GM12878 (cell line): ENCODE measurements around the gene TMEM52. TPM values are rescaled to one million over a fixed set of nuclear protein-coding genes. Genes with fewer than 3 reads are reported as not detected.

Source experiments
- ATAC-seq: fragments of 200-7000 bp; cut with Tn5 transposase; 3 replicates; pipeline ENCODE4 v1.9.1; 2020; ENCODE audit warnings: mild to moderate bottlenecking, moderate library complexity
- BruUV-seq: library from RNA; stranded (reverse); fragments of 400-500 nt; replicated peaks from 2 replicates; lab custom pipeline; 2021; lab: Mats Ljungman, UMichigan
- CTCF ChIA-PET: fragments of 300-600 bp; sonication (Branson Sonifier 250); formaldehyde crosslinking; extraction: SDS; loops from one replicate; lab custom pipeline; 2021; ENCODE audit warnings: inconsistent platforms; lab: Yijun Ruan, JAX
- POLR2A ChIA-PET: fragments of 350-600 bp; formaldehyde crosslinking; extraction: SDS; loops from one replicate; lab custom pipeline; 2021; ENCODE audit warnings: inconsistent platforms; lab: Charles Lee
- RAD21 ChIA-PET: fragments of 300-600 bp; sonication (Branson Sonifier 250); formaldehyde crosslinking; loops from one replicate; lab custom pipeline; 2023; ENCODE audit warnings: antibody characterized with exemption; ENCODE audit not compliant: unreplicated experiment; lab: Charles Lee
- SMC1A ChIA-PET: fragments of 300-600 bp; sonication (Branson Sonifier 250); formaldehyde crosslinking; loops from one replicate; lab custom pipeline; 2023; ENCODE audit not compliant: unreplicated experiment, uncharacterized antibody; lab: Charles Lee
- DNase-seq: peaks from one replicate; pipeline ENCODE4 v3.0.0-alpha.2; 2011; ENCODE audit warnings: low read depth, low spot score
- FAIRE-seq: peaks from 3 replicates; lab custom pipeline; 2011; peaks lifted over from hg19 to GRCh38; lab: Jason Lieb, UNC
- H2AFZ ChIP-seq: 2 replicates; pipeline ENCODE4 v1.6.0; 2011; ENCODE audit warnings: low read depth, low read length, control low read depth; ENCODE audit not compliant: control insufficient read depth
- H3K27ac ChIP-seq: 2 replicates; pipeline ENCODE4 v1.5.1; 2011; ENCODE audit warnings: control low read depth; ENCODE audit not compliant: control insufficient read depth, insufficient read depth
- H3K27me3 ChIP-seq, 2 experiments: replicated peaks in 1 of 2; 2 replicates each; pipeline versions ENCODE4 v1.6.0 to v1.6.1; 2011; ENCODE audit warnings: low read length in 1 of 2; ENCODE audit not compliant: control insufficient read depth in 2 of 2, insufficient read depth in 2 of 2
- H3K36me3 ChIP-seq, 2 experiments: 2 replicates each; pipeline ENCODE4 v1.5.1; 2011; ENCODE audit warnings: low read length in 1 of 2; ENCODE audit not compliant: control insufficient read depth in 2 of 2, insufficient read depth in 2 of 2
- H3K4me1 ChIP-seq: 2 replicates; pipeline ENCODE4 v1.6.1; 2011; ENCODE audit warnings: mild to moderate bottlenecking, low read length, moderate library complexity, mixed read lengths; ENCODE audit not compliant: control insufficient read depth, insufficient read depth
- H3K4me2 ChIP-seq: 2 replicates; pipeline ENCODE4 v1.6.0; 2011; ENCODE audit warnings: control low read depth; ENCODE audit not compliant: control insufficient read depth, insufficient read depth
- H3K4me3 ChIP-seq: fragments of 200-600 bp; sonication (generic); 2 replicates; pipeline ENCODE4 v1.5.1; 2016
- H3K79me2 ChIP-seq: 2 replicates; pipeline ENCODE4 v1.6.0; 2011; ENCODE audit warnings: low read length; ENCODE audit not compliant: control insufficient read depth, insufficient read depth
- H3K9ac ChIP-seq: 2 replicates; pipeline ENCODE4 v1.8.0; 2011; ENCODE audit warnings: low read length, control low read depth, mixed read lengths; ENCODE audit not compliant: control insufficient read depth, insufficient read depth
- H3K9me3 ChIP-seq: replicated peaks from 3 replicates; pipeline ENCODE4 v1.5.1; 2011; ENCODE audit warnings: mild to moderate bottlenecking, low read length; ENCODE audit not compliant: control insufficient read depth, insufficient read depth
- H4K20me1 ChIP-seq: 2 replicates; pipeline ENCODE4 v1.6.0; 2011; ENCODE audit not compliant: control insufficient read depth, insufficient read depth
- ATF3 ChIP-seq: IDR thresholded peaks from 2 replicates; pipeline ENCODE4 v1.6.1; 2011; ENCODE audit warnings: low read depth, mild to moderate bottlenecking, low read length, moderate library complexity, borderline replicate concordance; ENCODE audit errors: extremely low read depth
- BACH1 ChIP-seq: fragments of 450-650 bp; IDR thresholded peaks from 2 replicates; pipeline ENCODE4 v1.6.1; 2017; ENCODE audit warnings: mild to moderate bottlenecking, borderline replicate concordance
- CHD4 ChIP-seq: fragments of 200-600 bp; sonication (generic); IDR thresholded peaks from 2 replicates; pipeline ENCODE4 v1.6.1; 2016; ENCODE audit warnings: mild to moderate bottlenecking
- HDAC2 ChIP-seq: fragments of 200-600 bp; sonication (generic); IDR thresholded peaks from 2 replicates; pipeline ENCODE4 v1.6.1; 2017
- MAX ChIP-seq: IDR thresholded peaks from 2 replicates; pipeline ENCODE4 v1.6.1; 2012; ENCODE audit warnings: low read depth, low read length, improper control_type of control experiment
- SKIL ChIP-seq: fragments of 450-650 bp; IDR thresholded peaks from 2 replicates; pipeline ENCODE4 v1.6.1; 2017; ENCODE audit warnings: mild to moderate bottlenecking, low read depth, inconsistent platforms; ENCODE audit not compliant: poor library complexity, severe bottlenecking
- SUZ12 ChIP-seq: fragments of 200-600 bp; sonication (generic); IDR thresholded peaks from one replicate; pipeline ENCODE4 v1.6.1; 2018; ENCODE audit warnings: antibody characterized with exemption, mild to moderate bottlenecking; ENCODE audit not compliant: unreplicated experiment
- ZNF217 ChIP-seq: fragments of 450-650 bp; IDR thresholded peaks from 2 replicates; pipeline ENCODE4 v1.6.1; 2017; ENCODE audit warnings: antibody characterized with exemption, mild to moderate bottlenecking
- ZNF622 ChIP-seq: fragments of 450-650 bp; IDR thresholded peaks from 2 replicates; pipeline ENCODE4 v1.6.1; 2017; ENCODE audit warnings: mild to moderate bottlenecking, inconsistent platforms
- ZSCAN29 ChIP-seq: fragments of 450-650 bp; IDR thresholded peaks from 2 replicates; pipeline ENCODE4 v1.6.1; 2017; ENCODE audit warnings: mild to moderate bottlenecking, moderate library complexity
- WGBS: methylation state at CpG from one replicate; pipeline ENCODE4 v1.1.6; 2016; ENCODE audit warnings: low lambda C conversion rate; ENCODE audit not compliant: insufficient replicate concordance, insufficient coverage; ENCODE audit errors: missing lambda C conversion rate; 5-methylcytosine and 5-hydroxymethylcytosine counted together
- in situ Hi-C: fragments of 300-500 bp; cut with MboI; formaldehyde crosslinking; loops from 9 replicates; pipeline ENCODE4 v1.14.3; 2018; ENCODE audit warnings: mixed read lengths
- intact Hi-C: fragments of 100-400 bp; cut with micrococcal nuclease; formaldehyde crosslinking; loops from one replicate; pipeline ENCODE4 v1.14.2; 2022; ENCODE audit not compliant: unreplicated experiment
- polyA plus RNA-seq, 11 experiments: library from polyadenylated mRNA; depleted of rRNA in 4 of 11; unstranded in 6 of 11; stranded (reverse) in 5 of 11; fragments of >200 nt; fragmentation: Nextera tagmentation in 4 of 11; fragmentation: Illumina TruSeq in 1 of 11; extraction: Ambion mirVana in 4 of 11; extraction: Trizol in 1 of 11; gene quantifications; 1 replicate in 1 of 11; 2 replicates in 10 of 11; pipeline versions ENCODE4 v1.2.1 to v1.2.3, GENCODE V29; 2011 to 2016; ENCODE audit warnings: inconsistent platforms in 2 of 11, missing spikeins in 2 of 11, low read depth in 1 of 11
- total RNA-seq, 4 experiments: library from RNA; depleted of rRNA in 3 of 4; stranded (reverse); fragments of >200 nt in 3 of 4; fragmentation: Illumina TruSeq in 1 of 4; extraction: Trizol in 1 of 4; gene quantifications; 2 replicates each; pipeline versions ENCODE4 v1.2.1 to v1.2.3, GENCODE V29; 2013 to 2021

Gene TMEM52
- total and polyA plus RNA-seq, 10 of the 15 experiments (the other 5 are each of a cell fraction or from before 2014, with no cell fraction given), result 0.17 to 0.33 (median 0.24) TPM; not detected in 7

GRCh38 chr1:1895060-1895418 lies 24.0 kb downstream of the TMEM52 start (continued):
- TF ChIP-seq ZNF217, result no peak
- no peak for TF ChIP-seq SUZ12
- no peak for TF ChIP-seq BACH1
- no peak for TF ChIP-seq CHD4
- no peak for TF ChIP-seq SKIL
- TF ChIP-seq HDAC2, result no peak
- TF ChIP-seq MAX, result no peak
- TF ChIP-seq, all 136 proteins: peak for 0

- ChIA-PET CTCF (interaction anchor here (0.7 to 3.8 kb wide), 3 partner anchors 9 to 13 kb away, joined by 3 to 23 read pairs (median 4); no protein-coding TSS in a partner anchor), POLR2A (interaction anchor here (0.8 kb wide), 1 partner anchor 15 kb away, joined by 4 read pairs; no protein-coding TSS in a partner anchor), RAD21 (interaction anchor here (5.6 kb wide), 1 partner anchor 13 kb away, joined by 28 read pairs; no protein-coding TSS in a partner anchor), SMC1A (no interaction called here)
- in situ Hi-C loops (no loop called here), intact Hi-C loops (loop anchor here (5.0 kb wide), 1 partner anchor 117 kb away; the partner anchor contains the start of gene NADK)
- no peak overlapping the region for H3K4me3 ChIP-seq
- 38% methylated on average over 14 of the region's 14 CpGs for WGBS
- FAIRE-seq (no peak), DNase-seq (no peak), ATAC-seq (no peak)
- no peak overlapping the region for H3K27ac ChIP-seq
- H2AFZ ChIP-seq, result no peak overlapping the region
- H3K9me3 ChIP-seq, result no peaks in the 10 kb centered on the region
- no peak for TF ChIP-seq ZNF622
- no peak for TF ChIP-seq ATF3
- peak; percentile 84 for TF ChIP-seq ZSCAN29
- no peak overlapping the region for H3K4me2 ChIP-seq
- no peaks in the 10 kb centered on the region for H4K20me1 ChIP-seq
- no peaks in the 10 kb centered on the region for H3K27me3 ChIP-seq
- H3K4me1 ChIP-seq, result peaks cover 13% of the 10 kb centered on the region
- no peaks in the 10 kb centered on the region for H3K36me3 ChIP-seq
- no peak overlapping the region for H3K9ac ChIP-seq
- H3K79me2 ChIP-seq, result peaks cover 15% of the 10 kb centered on the region
- BruUV-seq, result no TSS peak
Measured at GRCh38 chr1:1894354-1895059, 24.6 kb downstream of the TMEM52 start.
